A549 treated with CORT108297 at 1 μM for 4 hours (cell line): ENCODE results near the gene C19orf85. TPM values are rescaled to one million over a fixed set of nuclear protein-coding genes. Genes with fewer than 3 reads are reported as not detected.

Experiments
- total RNA-seq: library from RNA; stranded (reverse); fragments of 200-300 nt; extraction: Qiagen RNA extraction; gene quantifications from 5 replicates; pipeline ENCODE4 v1.2.3, GENCODE V29; 2022

C19orf85 gene
- not detected in 5 replicates for total RNA-seq

GRCh38 chr19:55464662-55465054, at the start of gene C19orf85:
TSS of gene C19orf85 (minus strand) at chr19:55464751. CDS start at chr19:55464554, 197 bp downstream.

GRCh38 chr19:55487924-55488687, 23.6 kb upstream of the C19orf85 start, which contains the start of gene SSC5D:
TSS of gene SSC5D (plus strand) at chr19:55488436. CDS start at chr19:55488590, 154 bp downstream.

GRCh38 chr19:55484593-55485438, 20.3 kb upstream of the C19orf85 start, which contains the start of gene NAT14:
TSS of gene NAT14 (plus strand) at chr19:55485188. CDS start at chr19:55485709, 521 bp downstream.

GRCh38 chr19:55476100-55476775, 11.7 kb upstream of the C19orf85 start, which contains the start of gene ZNF628:
TSS of gene ZNF628 (plus strand) at chr19:55476617. CDS start at chr19:55479911, 3,294 bp downstream.

GRCh38 chr19:55461259-55461973, 3.1 kb downstream of the C19orf85 start, which contains the start of gene ISOC2:
TSS of gene ISOC2 (minus strand) at chr19:55461642. CDS start at chr19:55456486, 5,156 bp downstream.

GRCh38 chr19:55443045-55443823, 21.3 kb downstream of the C19orf85 start, which contains the start of gene SHISA7:
TSS of gene SHISA7 (minus strand) at chr19:55443300. CDS start at chr19:55442863, 437 bp downstream.

Other genes starting within 250 kb of the C19orf85 start
- 2.7 to 6.4 TPM (median 5.2 TPM) in 5 replicates for gene TMEM86B, start 236.0 kb downstream of the C19orf85 start, total RNA-seq
- gene PPP6R1, start 205.7 kb downstream of the C19orf85 start, total RNA-seq: 87.7 to 128 TPM (median 124 TPM) in 5 replicates
- 119 to 156 TPM (median 146 TPM) in 5 replicates for gene HSPBP1, start 184.6 kb downstream of the C19orf85 start, total RNA-seq
- 3.3 to 5.4 TPM (median 4.0 TPM) in 5 replicates for gene BRSK1, start 180.8 kb downstream of the C19orf85 start, total RNA-seq
- gene TMEM150B, start 139.4 kb downstream of the C19orf85 start, total RNA-seq: not detected in 5 replicates
- 5.8 to 11.4 TPM (median 9.7 TPM) in 5 replicates for gene KMT5C, start 124.9 kb downstream of the C19orf85 start, total RNA-seq
- gene COX6B2, start 110.0 kb downstream of the C19orf85 start, total RNA-seq: 0.58 to 1.4 TPM (median 1.2 TPM) in 5 replicates
- 0.06 to 0.29 TPM (median 0.12 TPM) in 5 replicates for gene GARIN5B, start 101.5 kb downstream of the C19orf85 start, total RNA-seq
- 42.1 to 61.8 TPM (median 53.6 TPM) in 5 replicates for gene IL11, start 94.3 kb downstream of the C19orf85 start, total RNA-seq
- gene TMEM190, start 87.9 kb downstream of the C19orf85 start, total RNA-seq: 1.2 to 2.6 TPM (median 2.0 TPM) in 5 replicates
- 1.6 to 11.1 TPM (median 8.6 TPM) in 5 replicates for gene TMEM238, start 80.5 kb downstream of the C19orf85 start, total RNA-seq
- 2,587 to 2,941 TPM (median 2,775 TPM) in 5 replicates for gene RPL28, start 78.8 kb downstream of the C19orf85 start, total RNA-seq
- gene UBE2S, start 57.0 kb downstream of the C19orf85 start, total RNA-seq: 320 to 492 TPM (median 460 TPM) in 5 replicates
- gene SHISA7, start 21.5 kb downstream of the C19orf85 start, total RNA-seq: 0.02 TPM in 1 of 5 replicates, not detected in the others
- 54.6 to 66.3 TPM (median 63.5 TPM) in 5 replicates for gene ISOC2, start 3.1 kb downstream of the C19orf85 start, total RNA-seq
- 5.7 to 8.8 TPM (median 7.8 TPM) in 5 replicates for gene ZNF628, start 11.9 kb upstream of the C19orf85 start, total RNA-seq
- 34.2 to 64.7 TPM (median 61.2 TPM) in 5 replicates for gene NAT14, start 20.4 kb upstream of the C19orf85 start, total RNA-seq
- gene SSC5D, start 23.7 kb upstream of the C19orf85 start, total RNA-seq: 0.45 to 1.3 TPM (median 0.81 TPM) in 5 replicates
- 1.6 to 2.8 TPM (median 2.3 TPM) in 5 replicates for gene SBK2, start 72.4 kb upstream of the C19orf85 start, total RNA-seq
- 1.7 to 2.0 TPM (median 1.9 TPM) in 5 replicates for gene SBK3, start 80.8 kb upstream of the C19orf85 start, total RNA-seq
- gene ZNF579, start 116.1 kb upstream of the C19orf85 start, total RNA-seq: 15.7 to 31.2 TPM (median 28.5 TPM) in 5 replicates
- gene FIZ1, start 134.8 kb upstream of the C19orf85 start, total RNA-seq: 17.6 to 24.7 TPM (median 24.3 TPM) in 5 replicates
- 13.4 to 21.2 TPM (median 20.6 TPM) in 5 replicates for gene ZNF524, start 135.5 kb upstream of the C19orf85 start, total RNA-seq
- gene ZNF865, start 140.9 kb upstream of the C19orf85 start, total RNA-seq: 7.3 to 13.8 TPM (median 12.5 TPM) in 5 replicates
- 5.6 to 6.2 TPM (median 5.8 TPM) in 5 replicates for gene ZNF784, start 159.8 kb upstream of the C19orf85 start, total RNA-seq
- 29.4 to 56.4 TPM (median 50.5 TPM) in 5 replicates for gene ZNF580, start 176.3 kb upstream of the C19orf85 start, total RNA-seq
- gene ZNF581, start 178.9 kb upstream of the C19orf85 start, total RNA-seq: 36.6 to 52.1 TPM (median 49.2 TPM) in 5 replicates
- 14.1 to 20.4 TPM (median 19.1 TPM) in 5 replicates for gene CCDC106, start 183.5 kb upstream of the C19orf85 start, total RNA-seq
- 264 to 319 TPM (median 303 TPM) in 5 replicates for gene U2AF2, start 190.3 kb upstream of the C19orf85 start, total RNA-seq
- gene EPN1, start 210.5 kb upstream of the C19orf85 start, total RNA-seq: 135 to 220 TPM (median 215 TPM) in 5 replicates